Embryonic facial prominence (tissue), 1 donor: ENCODE data around the gene ZNF575.

Experiments
- DNase-seq: peaks from one replicate; pipeline ENCODE4 v3.0.0-alpha.2; 2016; ENCODE audit errors: extremely low spot score

ZNF575 gene

GRCh38 chr19:43570174-43570791 is 37.3 kb downstream of the ZNF575 start:
- no peak for DNase-seq

GRCh38 chr19:43572171-43572588 is 39.2 kb downstream of the ZNF575 start:
- no peak for DNase-seq

GRCh38 chr19:43574424-43575155 is 41.6 kb downstream of the ZNF575 start:
- no peak for DNase-seq

- peak; percentile 98 for DNase-seq
Measured at GRCh38 chr19:43575156-43575950, 42.4 kb downstream of the ZNF575 start, which contains the start of the genes PINLYP and XRCC1. PINLYP (plus strand) TSS chr19:43575801; CDS start chr19:43577192, 1,391 bp downstream. XRCC1 (minus strand) TSS chr19:43575527; CDS start chr19:43575458, 69 bp downstream.

- no peak for DNase-seq
Measured at GRCh38 chr19:43575955-43576878, 43.2 kb downstream of the ZNF575 start.

- no peak for DNase-seq
Measured at GRCh38 chr19:43578787-43579186, 45.8 kb downstream of the ZNF575 start.

GRCh38 chr19:43581467-43581866 is 48.5 kb downstream of the ZNF575 start:
- no peak for DNase-seq

GRCh38 chr19:43582495-43582894 is 49.5 kb downstream of the ZNF575 start:
- no peak for DNase-seq

GRCh38 chr19:43584484-43584883 is 51.5 kb downstream of the ZNF575 start:
- no peak for DNase-seq
